ENCODE measurements around the gene DEDD2.

The DEDD2 gene

DNA sequence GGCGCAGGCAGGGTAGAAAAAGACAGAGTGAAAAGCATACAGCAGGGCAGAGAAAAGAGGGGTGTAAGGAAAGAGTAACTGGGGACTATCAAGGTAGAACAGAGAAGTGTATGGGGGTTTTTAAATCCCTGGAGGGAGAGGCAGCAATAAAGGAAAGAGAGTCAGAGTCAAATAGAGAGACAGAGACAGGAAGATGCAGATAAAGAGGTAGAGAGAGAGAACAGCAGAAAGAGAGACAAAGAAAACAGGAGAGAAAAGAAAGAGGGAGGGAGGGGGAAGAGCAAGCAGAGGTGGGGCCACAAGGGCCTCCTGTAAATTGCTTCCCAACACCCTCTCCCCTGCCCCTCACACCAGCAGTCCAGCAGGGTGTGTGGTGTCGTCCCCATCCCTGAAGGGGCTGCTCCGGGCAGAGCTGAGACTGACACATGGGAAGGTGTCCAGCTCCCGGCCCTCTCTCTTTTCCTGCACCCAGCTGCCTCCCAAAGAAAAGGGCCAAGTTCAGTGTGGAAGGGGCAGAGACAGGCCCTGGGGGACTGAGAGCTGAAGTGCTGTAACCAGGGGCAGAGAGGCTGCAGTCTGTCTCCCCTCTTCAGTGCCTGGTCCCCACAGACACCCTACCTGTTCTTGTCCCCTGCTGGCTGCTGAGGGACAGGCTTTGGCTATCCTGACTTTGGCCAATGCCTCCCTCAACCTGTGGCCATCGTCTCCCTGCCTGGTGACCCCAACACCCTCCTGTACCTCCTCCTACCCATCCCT is 67.9 kb downstream of the DEDD2 start:
- DNase-seq (ENCODE audit: low read depth, low spot score) = no peak
- in situ Hi-C loops (cut with HindIII; ENCODE audit: low sequenced_read_pairs) = no loop called here
- TF ChIP-seq, protein P1, sequence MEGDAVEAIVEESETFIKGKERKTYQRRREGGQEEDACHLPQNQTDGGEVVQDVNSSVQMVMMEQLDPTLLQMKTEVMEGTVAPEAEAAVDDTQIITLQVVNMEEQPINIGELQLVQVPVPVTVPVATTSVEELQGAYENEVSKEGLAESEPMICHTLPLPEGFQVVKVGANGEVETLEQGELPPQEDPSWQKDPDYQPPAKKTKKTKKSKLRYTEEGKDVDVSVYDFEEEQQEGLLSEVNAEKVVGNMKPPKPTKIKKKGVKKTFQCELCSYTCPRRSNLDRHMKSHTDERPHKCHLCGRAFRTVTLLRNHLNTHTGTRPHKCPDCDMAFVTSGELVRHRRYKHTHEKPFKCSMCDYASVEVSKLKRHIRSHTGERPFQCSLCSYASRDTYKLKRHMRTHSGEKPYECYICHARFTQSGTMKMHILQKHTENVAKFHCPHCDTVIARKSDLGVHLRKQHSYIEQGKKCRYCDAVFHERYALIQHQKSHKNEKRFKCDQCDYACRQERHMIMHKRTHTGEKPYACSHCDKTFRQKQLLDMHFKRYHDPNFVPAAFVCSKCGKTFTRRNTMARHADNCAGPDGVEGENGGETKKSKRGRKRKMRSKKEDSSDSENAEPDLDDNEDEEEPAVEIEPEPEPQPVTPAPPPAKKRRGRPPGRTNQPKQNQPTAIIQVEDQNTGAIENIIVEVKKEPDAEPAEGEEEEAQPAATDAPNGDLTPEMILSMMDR (IDR thresholded peaks at IDR 0.05; ENCODE audit: low read depth, low read length) = no peak
- H3K4me3 ChIP-seq (ENCODE audit: low read depth, low read length) = no peak overlapping the region
